ENCODE data around the gene SLA2.

Gene SLA2

GRCh38 chr20:36607586-36608387 lies 38.2 kb downstream of the SLA2 start:
- no peak for DNase-seq (ENCODE audit: low spot score)

GRCh38 chr20:36606158-36607066 lies 39.6 kb downstream of the SLA2 start:
- no peak for DNase-seq (ENCODE audit: low spot score)

GRCh38 chr20:36605399-36606157 lies 40.4 kb downstream of the SLA2 start, which contains the start of gene RAB5IF:
Gene RAB5IF, plus strand, starts transcription at chr20:36605779. Its CDS starts 173 bp downstream, at chr20:36605952.
- DNase-seq (ENCODE audit: low spot score): peak; percentile 96

GRCh38 chr20:36604952-36605398 lies 41.0 kb downstream of the SLA2 start:
- no peak for DNase-seq (ENCODE audit: low spot score)

GRCh38 chr20:36601540-36601939 lies 44.5 kb downstream of the SLA2 start:
- DNase-seq (ENCODE audit: low spot score): peak; percentile 49

GRCh38 chr20:36599912-36600345 lies 46.1 kb downstream of the SLA2 start:
- peak; percentile 45 for DNase-seq (ENCODE audit: low spot score)

GRCh38 chr20:36593347-36593929 lies 52.6 kb downstream of the SLA2 start:
- DNase-seq (ENCODE audit: low spot score): no peak

GRCh38 chr20:36591854-36592641 lies 53.9 kb downstream of the SLA2 start:
- peak; percentile 43 for DNase-seq (ENCODE audit: low spot score)

GRCh38 chr20:36591281-36591680 lies 54.7 kb downstream of the SLA2 start:
- no peak for DNase-seq (ENCODE audit: low spot score)

- no peak for DNase-seq (ENCODE audit: low spot score)
Measured at GRCh38 chr20:36587388-36588070, 58.5 kb downstream of the SLA2 start.

GRCh38 chr20:36585410-36586125 lies 60.4 kb downstream of the SLA2 start:
- no peak for DNase-seq (ENCODE audit: low spot score)

GRCh38 chr20:36584018-36584481 lies 61.9 kb downstream of the SLA2 start:
- DNase-seq (ENCODE audit: low spot score): no peak

GRCh38 chr20:36582821-36583220 lies 63.2 kb downstream of the SLA2 start:
- no peak for DNase-seq (ENCODE audit: low spot score)

- no peak for DNase-seq (ENCODE audit: low spot score)
Measured at GRCh38 chr20:36582322-36582721, 63.7 kb downstream of the SLA2 start.

- DNase-seq (ENCODE audit: low spot score): no peak
Measured at GRCh38 chr20:36579996-36580545, 65.9 kb downstream of the SLA2 start.

- no peak for DNase-seq (ENCODE audit: low spot score)
Measured at GRCh38 chr20:36578356-36579041, 67.5 kb downstream of the SLA2 start.

GRCh38 chr20:36576081-36576445 lies 69.9 kb downstream of the SLA2 start:
- no peak for DNase-seq (ENCODE audit: low spot score)

GRCh38 chr20:36574366-36575135 lies 71.4 kb downstream of the SLA2 start:
- DNase-seq (ENCODE audit: low spot score): no peak
